Tibial artery (tissue), 4 donors: ENCODE results near the gene CS.
"Not testable (repeated sequence)": the region's sequence is repeated elsewhere in the genome, so short reads cannot be mapped to it uniquely, and the experiment has no call there.

Experiments
- DNase-seq, 2 donors: peaks; one replicate each; pipeline ENCODE4 v3.0.0-alpha.2; 2019
- H3K27ac ChIP-seq, 2 donors: fragments of 200-600 bp; sonication (generic) in 1 of 2; 1 replicate in 1 of 2; 2 replicates in 1 of 2; pipeline ENCODE4 v1.5.1; 2018 to 2019; ENCODE audit warnings: mild to moderate bottlenecking in 1 of 2
- H3K27me3 ChIP-seq, 2 donors: fragments of 200-600 bp; sonication (generic) in 1 of 2; one replicate each; pipeline versions ENCODE4 v1.5.1 to v1.6.0; 2016 to 2019
- H3K36me3 ChIP-seq, 3 donors: fragments of 200-600 bp; sonication (generic) in 2 of 3; one replicate each; pipeline ENCODE4 v1.5.1; 2016 to 2019; ENCODE audit warnings: mild to moderate bottlenecking in 2 of 3
- H3K4me1 ChIP-seq, 4 donors: fragments of 200-600 bp; sonication (generic) in 2 of 4; 1 replicate in 3 of 4; 2 replicates in 1 of 4; pipeline ENCODE4 v1.5.1; 2016 to 2019
- H3K4me3 ChIP-seq, 2 donors: fragments of 200-600 bp; sonication (generic) in 1 of 2; 1 replicate in 1 of 2; 2 replicates in 1 of 2; pipeline ENCODE4 v1.5.1; 2018 to 2019; ENCODE audit warnings: mild to moderate bottlenecking in 2 of 2
- H3K9me3 ChIP-seq, 3 donors: fragments of 200-600 bp; sonication (generic) in 1 of 3; one replicate each; pipeline ENCODE4 v1.5.1; 2016 to 2019
- intact Hi-C: fragments of 100-400 bp; cut with DNase I; formaldehyde crosslinking; loops from one replicate; pipeline ENCODE4 v1.15.0; 2023; ENCODE audit warnings: low total_unique reads
- TF ChIP-seq, protein P1 (sequence below), 2 experiments: fragments of 200-600 bp in 1 of 2; fragments of 450-650 bp in 1 of 2; IDR thresholded peaks; one replicate each; pipeline ENCODE4 v1.5.1; 2017 to 2019; ENCODE audit warnings: antibody characterized with exemption in 2 of 2, mild to moderate bottlenecking in 1 of 2, moderate library complexity in 1 of 2

The CS gene

DNA sequence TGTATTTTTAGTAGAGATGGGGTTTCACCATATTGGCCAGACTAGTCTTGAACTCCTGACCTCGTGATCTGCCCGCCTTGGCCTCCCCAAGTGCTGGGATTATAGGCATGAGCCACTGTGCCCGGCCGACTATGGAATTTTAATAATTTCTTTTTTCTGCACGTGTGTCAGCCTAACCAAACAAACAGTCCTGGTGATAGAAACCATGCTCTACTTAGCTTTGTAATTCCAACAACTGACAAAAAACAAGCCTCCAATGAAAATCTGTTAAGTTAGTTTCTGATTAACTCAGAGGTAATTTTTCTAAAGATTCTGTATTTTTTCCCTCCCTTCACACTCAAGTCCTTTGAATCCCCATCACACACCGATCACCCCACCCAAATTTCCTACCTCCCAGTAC, 18.1 kb downstream of the CS start:
- H3K27me3 ChIP-seq, result no peaks in the 10 kb centered on the region
- intact Hi-C loops, result no loop called here
- H3K9me3 ChIP-seq, result no peaks in the 10 kb centered on the region
- TF ChIP-seq, protein P1, sequence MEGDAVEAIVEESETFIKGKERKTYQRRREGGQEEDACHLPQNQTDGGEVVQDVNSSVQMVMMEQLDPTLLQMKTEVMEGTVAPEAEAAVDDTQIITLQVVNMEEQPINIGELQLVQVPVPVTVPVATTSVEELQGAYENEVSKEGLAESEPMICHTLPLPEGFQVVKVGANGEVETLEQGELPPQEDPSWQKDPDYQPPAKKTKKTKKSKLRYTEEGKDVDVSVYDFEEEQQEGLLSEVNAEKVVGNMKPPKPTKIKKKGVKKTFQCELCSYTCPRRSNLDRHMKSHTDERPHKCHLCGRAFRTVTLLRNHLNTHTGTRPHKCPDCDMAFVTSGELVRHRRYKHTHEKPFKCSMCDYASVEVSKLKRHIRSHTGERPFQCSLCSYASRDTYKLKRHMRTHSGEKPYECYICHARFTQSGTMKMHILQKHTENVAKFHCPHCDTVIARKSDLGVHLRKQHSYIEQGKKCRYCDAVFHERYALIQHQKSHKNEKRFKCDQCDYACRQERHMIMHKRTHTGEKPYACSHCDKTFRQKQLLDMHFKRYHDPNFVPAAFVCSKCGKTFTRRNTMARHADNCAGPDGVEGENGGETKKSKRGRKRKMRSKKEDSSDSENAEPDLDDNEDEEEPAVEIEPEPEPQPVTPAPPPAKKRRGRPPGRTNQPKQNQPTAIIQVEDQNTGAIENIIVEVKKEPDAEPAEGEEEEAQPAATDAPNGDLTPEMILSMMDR (IDR thresholded peaks at IDR 0.05), result no peak
- H3K4me1 ChIP-seq, result peaks cover 0 to 5% (median 0%) of the 10 kb centered on the region in 4 donors
- no peak for DNase-seq
- no peak overlapping the region for H3K4me3 ChIP-seq
- H3K27ac ChIP-seq, result no peak overlapping the region
- H3K36me3 ChIP-seq, result peaks cover 74 to 95% (median 79%) of the 10 kb centered on the region in 3 donors

DNA sequence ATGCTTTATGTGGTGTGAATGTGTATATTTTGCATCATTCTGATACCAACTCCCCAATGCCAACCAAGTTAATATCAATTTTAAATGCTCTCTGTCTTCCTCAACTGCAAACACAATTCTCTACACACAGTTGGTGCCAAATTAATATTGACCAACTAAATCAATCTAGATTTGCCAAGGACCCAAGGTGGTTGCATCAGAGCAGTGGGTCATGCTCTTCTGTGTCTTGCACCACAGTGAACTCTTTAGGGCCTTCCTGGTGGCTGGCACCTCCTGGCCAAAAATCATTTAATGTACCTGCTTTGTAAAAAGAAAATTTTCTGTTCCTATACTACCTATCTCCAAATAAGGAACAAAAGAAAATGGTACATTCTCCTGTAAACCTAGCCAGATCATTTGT, 19.3 kb downstream of the CS start:
- H3K27me3 ChIP-seq, result no peaks in the 10 kb centered on the region
- no peaks in the 10 kb centered on the region for H3K4me1 ChIP-seq
- H3K27ac ChIP-seq, result no peak overlapping the region
- DNase-seq, result no peak
- TF ChIP-seq, protein P1 (IDR thresholded peaks at IDR 0.05), result no peak
- H3K9me3 ChIP-seq, result no peaks in the 10 kb centered on the region
- no peak overlapping the region for H3K4me3 ChIP-seq
- peaks cover 83 to 100% (median 89%) of the 10 kb centered on the region in 3 donors for H3K36me3 ChIP-seq
- intact Hi-C loops, result no loop called here

DNA sequence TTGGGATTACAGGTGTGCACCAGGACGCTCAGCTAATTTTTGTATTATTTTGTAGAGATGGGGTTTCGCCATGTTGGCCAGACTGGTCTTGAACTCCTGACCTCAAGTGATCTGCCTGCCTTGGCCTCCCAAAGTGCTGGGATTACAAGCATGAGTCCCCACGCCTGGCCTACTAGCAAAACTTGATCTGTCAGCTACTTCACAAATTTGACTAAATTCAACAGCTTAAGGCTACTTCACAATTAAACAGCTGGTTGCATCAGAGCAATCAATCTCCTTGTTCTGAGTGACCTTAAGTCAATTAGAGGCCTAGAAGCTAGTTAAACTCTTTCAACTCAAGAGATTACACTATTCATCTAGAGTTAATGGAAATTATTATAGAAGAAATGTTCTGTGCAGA, 21.2 kb downstream of the CS start:
- Histone ChIP-seq H3K9me3 (no peaks in the 10 kb centered on the region), H3K36me3 (peaks cover 90 to 100% (median 97%) of the 10 kb centered on the region in 3 donors), H3K4me3 (no peak overlapping the region), H3K27me3 (no peaks in the 10 kb centered on the region), H3K4me1 (no peaks in the 10 kb centered on the region), H3K27ac (no peak overlapping the region)
- no peak for DNase-seq
- intact Hi-C loops, result no loop called here
- TF ChIP-seq, protein P1 (IDR thresholded peaks at IDR 0.05), result no peak

DNA sequence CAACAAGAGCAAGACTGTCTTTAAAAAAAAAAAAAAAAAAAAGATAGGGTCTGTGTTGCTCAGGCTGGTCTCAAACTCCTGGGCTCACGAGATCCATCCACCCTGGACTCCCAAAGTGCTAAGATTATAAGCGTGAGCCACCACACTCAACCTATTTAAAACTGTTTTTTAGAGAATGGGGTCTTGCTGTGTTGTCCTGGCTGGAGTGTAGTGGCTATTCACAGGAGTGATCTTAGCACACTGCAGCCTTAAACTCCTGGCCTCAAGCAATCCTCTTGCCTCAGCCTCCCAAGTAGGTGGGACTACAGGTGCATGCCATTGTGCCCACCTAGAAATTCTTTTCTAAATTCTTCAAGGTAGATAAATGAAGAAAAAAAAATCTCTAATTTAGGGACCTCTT, 25.8 kb downstream of the CS start:
- Histone ChIP-seq H3K27me3 (no peaks in the 10 kb centered on the region), H3K4me3 (no peak overlapping the region), H3K9me3 (no peaks in the 10 kb centered on the region), H3K36me3 (peaks cover 65 to 99% (median 68%) of the 10 kb centered on the region in 3 donors), H3K27ac (no peak overlapping the region), H3K4me1 (peaks cover 0 to 18% (median 6%) of the 10 kb centered on the region in 4 donors)
- intact Hi-C loops, result no loop called here
- no peak for DNase-seq
- TF ChIP-seq, protein P1 (IDR thresholded peaks at IDR 0.05), result no peak

DNA sequence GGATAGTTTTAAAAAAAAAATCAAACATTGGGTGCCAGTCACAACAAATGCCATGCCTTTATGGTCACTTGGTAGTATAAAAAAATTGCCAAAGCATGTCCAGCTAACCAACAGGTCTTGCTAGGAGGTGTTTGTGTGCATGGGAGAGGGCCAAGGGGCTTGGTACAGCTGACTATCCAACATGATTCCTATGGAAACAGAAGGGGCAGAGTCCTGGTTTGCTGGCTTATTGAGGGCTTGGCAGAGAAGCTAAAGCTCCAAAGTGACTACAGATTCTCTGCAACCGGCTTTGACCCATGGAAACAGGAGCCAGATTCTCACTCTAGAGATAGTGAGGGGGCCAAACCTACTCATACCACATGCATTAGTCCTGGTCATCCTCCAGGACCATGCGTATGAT, 27.7 kb downstream of the CS start:
- H3K4me3 ChIP-seq, H3K27me3 ChIP-seq, DNase-seq, intact Hi-C loops, H3K9me3 ChIP-seq: not testable (repeated sequence)
- H3K36me3 ChIP-seq, result peaks cover 48 to 81% (median 55%) of the 10 kb centered on the region in 3 donors
- peak overlapping the region in 1 of 2 donors; percentile 75 for H3K27ac ChIP-seq
- peaks cover 0 to 24% (median 12%) of the 10 kb centered on the region in 4 donors for H3K4me1 ChIP-seq

DNA sequence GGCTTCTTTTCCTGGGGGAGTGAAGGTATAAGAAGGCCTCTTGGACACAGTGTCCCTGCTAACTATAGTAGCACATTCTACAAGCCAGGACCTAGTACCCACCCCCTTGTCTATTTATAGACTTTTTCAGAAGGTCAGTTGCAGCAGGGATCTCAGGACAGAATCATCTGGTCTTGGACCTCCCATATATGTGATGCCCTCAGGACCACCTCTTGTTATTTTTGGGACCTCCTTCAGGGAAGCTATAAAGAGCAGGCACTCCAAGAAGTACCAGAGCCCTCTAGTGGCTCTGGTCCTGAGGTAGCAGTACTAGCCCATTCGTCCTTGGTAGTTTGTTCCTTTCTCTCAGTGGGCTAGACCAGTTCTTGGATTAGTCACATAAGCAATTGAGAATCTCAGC, 29.1 kb downstream of the CS start:
- Histone ChIP-seq H3K27ac (peak overlapping the region; percentile 61 to 75), H3K36me3 (peaks cover 36 to 66% (median 43%) of the 10 kb centered on the region in 3 donors), H3K27me3 (no peaks in the 10 kb centered on the region), H3K4me1 (peaks cover 0 to 31% (median 17%) of the 10 kb centered on the region in 4 donors), H3K4me3 (no peak overlapping the region), H3K9me3 (no peaks in the 10 kb centered on the region)
- intact Hi-C loops, result no loop called here
- no peak for DNase-seq
- TF ChIP-seq, protein P1 (IDR thresholded peaks at IDR 0.05), result peak; percentile 35 to 39
